Measurements from ENCODE around the gene XYLT1.

The XYLT1 gene

GRCh38 chr16:17130733-17131132 lies 340.0 kb downstream of the XYLT1 start:
- DNase-seq (ENCODE audit: low spot score) = no peak
- TF ChIP-seq, protein P1, sequence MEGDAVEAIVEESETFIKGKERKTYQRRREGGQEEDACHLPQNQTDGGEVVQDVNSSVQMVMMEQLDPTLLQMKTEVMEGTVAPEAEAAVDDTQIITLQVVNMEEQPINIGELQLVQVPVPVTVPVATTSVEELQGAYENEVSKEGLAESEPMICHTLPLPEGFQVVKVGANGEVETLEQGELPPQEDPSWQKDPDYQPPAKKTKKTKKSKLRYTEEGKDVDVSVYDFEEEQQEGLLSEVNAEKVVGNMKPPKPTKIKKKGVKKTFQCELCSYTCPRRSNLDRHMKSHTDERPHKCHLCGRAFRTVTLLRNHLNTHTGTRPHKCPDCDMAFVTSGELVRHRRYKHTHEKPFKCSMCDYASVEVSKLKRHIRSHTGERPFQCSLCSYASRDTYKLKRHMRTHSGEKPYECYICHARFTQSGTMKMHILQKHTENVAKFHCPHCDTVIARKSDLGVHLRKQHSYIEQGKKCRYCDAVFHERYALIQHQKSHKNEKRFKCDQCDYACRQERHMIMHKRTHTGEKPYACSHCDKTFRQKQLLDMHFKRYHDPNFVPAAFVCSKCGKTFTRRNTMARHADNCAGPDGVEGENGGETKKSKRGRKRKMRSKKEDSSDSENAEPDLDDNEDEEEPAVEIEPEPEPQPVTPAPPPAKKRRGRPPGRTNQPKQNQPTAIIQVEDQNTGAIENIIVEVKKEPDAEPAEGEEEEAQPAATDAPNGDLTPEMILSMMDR (IDR thresholded peaks at IDR 0.05) = no peak
- Histone ChIP-seq H3K27ac (no peak overlapping the region), H3K4me3 (no peak overlapping the region)

DNA sequence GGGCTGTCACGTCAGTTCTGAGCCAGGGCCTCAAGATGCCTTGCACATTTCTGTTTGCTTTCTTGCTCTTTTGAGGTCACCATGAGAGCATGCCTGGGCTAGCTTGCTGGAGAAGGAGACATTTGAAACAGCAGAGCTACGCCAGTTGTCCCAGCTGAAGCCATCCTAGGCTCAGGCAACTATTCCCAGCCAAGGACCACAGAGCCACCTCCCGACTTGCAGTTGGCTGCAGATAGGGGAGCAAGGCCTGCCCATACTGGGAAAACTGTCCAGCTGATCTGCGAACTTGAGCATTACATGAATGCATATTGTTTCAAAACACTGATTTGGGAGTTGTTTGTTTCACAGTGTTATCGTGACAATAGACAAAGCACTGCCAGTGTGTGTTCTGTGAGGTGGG lies 340.8 kb downstream of the XYLT1 start:
- TF ChIP-seq, protein P1 (IDR thresholded peaks at IDR 0.05) = no peak

DNA sequence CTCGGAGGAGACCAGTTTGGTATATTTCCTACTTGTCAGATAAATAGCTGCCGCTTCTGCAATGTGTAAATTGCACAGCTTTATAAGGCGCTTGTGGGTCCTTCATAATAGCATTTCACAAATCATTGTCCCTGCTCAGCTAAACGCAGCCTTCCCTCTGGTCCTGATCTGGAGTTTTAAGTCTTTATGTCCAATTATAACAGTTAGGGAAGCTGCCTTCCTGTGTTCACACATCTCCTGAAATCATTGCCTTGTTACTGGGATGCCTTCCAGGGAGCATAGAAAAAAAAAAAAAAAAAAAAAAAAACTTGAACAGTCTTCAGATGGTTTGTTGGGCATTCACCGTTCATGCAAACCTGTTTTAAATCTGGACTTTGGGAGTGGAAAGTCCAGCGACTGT lies 342.0 kb downstream of the XYLT1 start:
- Histone ChIP-seq H3K4me3 (no peak overlapping the region), H3K27ac (no peak overlapping the region)
- TF ChIP-seq, protein P1 (IDR thresholded peaks at IDR 0.05) = no peak
- DNase-seq (ENCODE audit: low spot score) = no peak

More for the DNA sequence above, 340.8 kb downstream of the XYLT1 start:
- H3K4me3 ChIP-seq = no peak overlapping the region
- no peak for DNase-seq (ENCODE audit: low spot score)
- no peak overlapping the region for H3K27ac ChIP-seq

DNA sequence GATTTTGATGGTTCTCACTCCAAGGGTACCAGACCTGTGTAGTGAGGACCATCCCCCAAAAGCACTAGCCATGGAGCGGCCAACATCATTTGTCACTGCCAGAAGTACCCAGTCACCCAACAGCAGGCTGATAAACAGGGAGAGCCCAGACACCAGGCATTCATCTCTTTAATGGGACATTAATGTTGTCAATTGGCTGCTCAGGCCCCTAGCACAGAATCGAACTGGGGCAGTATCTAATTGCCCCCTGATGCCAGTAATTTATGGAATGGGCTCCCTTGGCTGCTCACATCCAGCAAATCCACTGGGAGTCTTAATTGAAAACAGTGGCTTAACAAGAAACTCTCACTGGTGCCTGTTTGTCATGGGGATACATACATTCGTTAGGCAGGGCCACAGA lies 344.6 kb downstream of the XYLT1 start:
- H3K4me3 ChIP-seq = no peak overlapping the region
- TF ChIP-seq, protein P1 (IDR thresholded peaks at IDR 0.05) = no peak
- DNase-seq (ENCODE audit: low spot score) = no peak

GRCh38 chr16:17125671-17126070 lies 345.1 kb downstream of the XYLT1 start:
- no peak overlapping the region for H3K4me3 ChIP-seq
- H3K27ac ChIP-seq = no peak overlapping the region
- TF ChIP-seq, protein P1 (IDR thresholded peaks at IDR 0.05) = no peak
- no peak for DNase-seq (ENCODE audit: low spot score)

More for the DNA sequence above, 344.6 kb downstream of the XYLT1 start:
- no peak overlapping the region for H3K27ac ChIP-seq

DNA sequence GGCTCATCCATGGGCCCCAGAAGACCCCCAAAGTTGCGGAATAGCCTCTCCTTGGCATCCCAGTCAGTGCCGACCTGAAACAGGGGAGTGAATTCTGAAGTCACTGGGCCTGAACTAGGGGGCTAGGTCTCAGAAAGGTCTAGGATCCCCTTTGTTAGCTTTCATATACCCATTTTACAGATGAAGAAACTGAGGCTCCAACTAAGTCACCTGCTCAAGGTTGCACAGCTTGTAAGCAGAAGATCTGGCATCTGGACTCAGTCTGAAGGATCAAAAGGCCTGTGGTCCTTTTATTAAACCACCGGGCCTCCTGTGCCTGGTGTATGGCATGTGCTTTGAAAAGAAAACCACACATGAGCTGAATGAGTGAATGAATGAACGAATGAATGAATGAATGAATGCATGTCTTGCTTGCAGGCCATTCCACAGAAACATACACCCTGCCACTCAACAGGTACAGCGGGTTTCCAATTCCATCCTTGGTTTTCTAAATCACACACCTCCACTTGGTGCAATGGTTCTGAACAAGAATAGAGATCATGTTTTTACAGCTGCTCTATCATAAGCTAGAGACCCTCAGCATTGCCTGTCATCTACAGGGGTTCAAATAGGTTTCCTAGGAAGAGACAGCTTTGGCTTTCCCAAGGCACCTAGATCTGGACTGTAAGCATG lies 352.7 kb downstream of the XYLT1 start:
- no peak overlapping the region for H3K4me3 ChIP-seq
- no peak for DNase-seq (ENCODE audit: low spot score)
- no peak overlapping the region for H3K27ac ChIP-seq
- TF ChIP-seq, protein P1 (IDR thresholded peaks at IDR 0.05) = no peak

DNA sequence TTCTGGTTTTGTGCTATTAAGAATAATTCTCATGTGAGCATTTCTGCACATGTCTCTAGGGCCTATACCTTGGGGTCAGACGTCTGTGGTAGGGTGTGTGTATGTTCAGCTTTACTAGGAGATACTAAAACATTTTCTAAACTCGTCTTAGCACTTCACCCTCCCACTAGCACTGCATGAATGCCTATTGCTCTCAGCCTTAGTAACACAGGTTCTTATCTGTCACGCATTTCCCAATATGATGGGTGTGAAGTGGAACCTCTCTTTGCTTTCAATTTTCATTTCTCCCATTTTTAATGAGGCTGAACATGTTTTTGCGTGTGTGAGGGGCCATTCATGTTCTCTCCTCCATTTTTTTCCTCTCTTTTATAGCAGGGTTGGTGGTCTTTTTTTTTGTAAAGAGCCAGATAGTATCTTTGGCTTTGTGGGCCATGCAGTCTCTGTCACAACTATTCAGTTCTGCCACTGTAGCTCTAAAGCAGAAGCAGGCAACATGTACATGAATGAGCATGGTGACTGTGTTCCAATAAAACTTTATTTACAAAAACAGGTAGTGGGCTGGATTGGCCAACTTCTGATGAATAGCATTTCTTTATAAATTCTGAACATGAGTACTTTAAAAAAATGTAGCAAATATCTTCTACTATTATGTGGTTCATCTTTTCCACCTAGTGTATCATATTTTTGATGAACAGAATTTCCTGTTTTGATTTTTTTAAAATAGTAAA lies 354.0 kb downstream of the XYLT1 start:
- H3K27ac ChIP-seq = no peak overlapping the region
- TF ChIP-seq, protein P1 (IDR thresholded peaks at IDR 0.05) = no peak
- DNase-seq (ENCODE audit: low spot score) = no peak
- H3K4me3 ChIP-seq = no peak overlapping the region
